Measurements from ENCODE around the gene TTLL10.
"Not testable (repeated sequence)": the region's sequence is repeated elsewhere in the genome, so short reads cannot be mapped to it uniquely, and the experiment has no call there.

Gene TTLL10

DNA sequence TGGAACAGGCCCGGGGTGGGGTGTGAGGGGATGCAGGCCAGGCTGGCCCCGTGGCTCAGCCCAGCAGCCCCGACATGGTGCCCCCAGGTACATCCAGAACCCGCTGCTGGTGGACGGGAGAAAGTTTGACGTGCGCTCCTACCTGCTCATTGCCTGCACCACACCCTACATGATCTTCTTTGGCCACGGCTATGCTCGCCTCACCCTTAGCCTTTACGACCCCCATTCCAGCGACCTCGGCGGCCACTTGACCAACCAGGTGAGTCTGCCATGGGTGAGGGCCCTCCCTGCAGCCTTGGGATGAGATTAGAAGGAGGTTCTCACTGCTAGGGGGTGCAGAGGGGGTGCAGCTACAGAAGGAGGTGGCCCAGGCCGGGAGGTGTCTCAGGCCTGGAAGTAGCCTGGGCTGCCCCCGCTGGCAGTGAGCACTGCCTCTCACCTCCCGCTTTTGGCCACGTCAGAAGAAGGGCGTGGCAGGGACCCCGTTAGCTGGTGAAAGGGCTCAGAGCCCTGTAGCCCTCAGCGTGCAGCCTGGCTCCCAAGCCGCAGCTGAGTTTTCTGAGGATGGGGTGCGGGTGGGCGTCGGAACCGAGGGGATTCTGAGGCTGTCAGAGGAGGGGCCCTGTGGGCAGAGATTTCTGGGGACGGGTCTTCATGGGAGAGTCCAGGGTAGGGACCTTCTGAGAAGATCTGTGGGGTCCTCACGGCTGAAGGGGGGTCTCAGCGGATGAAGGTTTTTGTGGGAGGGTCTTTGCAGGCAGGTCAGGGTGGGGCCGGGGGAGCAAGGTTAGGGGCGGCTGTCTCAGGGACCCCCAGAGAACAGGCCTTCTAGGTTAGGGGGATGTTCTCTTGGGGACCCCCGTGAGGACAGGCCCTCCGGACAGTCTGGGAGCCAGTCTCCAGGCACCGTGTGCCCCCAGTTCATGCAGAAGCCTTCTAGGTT is 10.4 kb downstream of the TTLL10 start:
- no peaks in the 10 kb centered on the region for H3K9me3 Mint-ChIP-seq
- ATAC-seq (replicated peaks), result no peak
- H3K27ac Mint-ChIP-seq, result no peak overlapping the region

DNA sequence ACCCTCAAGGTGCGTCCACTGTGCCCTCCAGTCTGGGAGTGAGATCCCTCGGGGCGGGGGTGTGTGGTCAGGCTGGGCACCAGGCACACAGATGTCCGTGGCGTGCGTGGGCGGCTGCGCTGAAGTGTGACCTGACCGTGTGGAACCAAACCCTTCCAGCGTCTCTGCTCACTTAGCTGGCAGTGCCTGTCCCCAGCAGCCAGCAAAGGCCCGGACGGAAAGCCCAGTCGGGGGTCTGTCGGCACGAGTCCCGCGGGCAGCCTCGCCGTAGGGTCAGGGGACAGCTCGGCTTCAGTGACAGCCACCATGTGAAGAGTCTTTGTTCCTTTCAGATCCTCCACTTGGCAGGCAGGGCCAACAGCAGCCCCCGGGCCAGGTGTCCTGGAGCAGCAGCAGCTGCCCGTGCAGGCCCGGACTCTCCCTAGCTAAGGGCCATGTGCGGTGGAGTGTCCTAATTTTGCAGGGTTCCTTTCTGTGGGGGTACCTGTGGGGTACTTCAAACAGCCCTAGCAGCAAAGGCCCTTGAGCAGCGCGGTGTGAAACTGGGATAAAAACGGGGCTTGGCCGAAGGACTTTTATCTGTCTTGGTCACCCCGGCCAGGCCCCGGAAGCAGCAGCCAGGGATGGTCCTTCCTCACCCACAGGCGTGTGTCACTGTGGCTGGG is 11.6 kb downstream of the TTLL10 start:
- ATAC-seq (replicated peaks) (no peak), DNase-seq (no peak)
- Mint-ChIP-seq H3K9me3 (no peaks in the 10 kb centered on the region), H3K4me1 (ENCODE audit: low read depth in 2 of 2) (peaks cover 1 to 4% of the 10 kb centered on the region in 2 donors), H3K27me3 (peaks cover 15 to 30% of the 10 kb centered on the region in 2 donors), H3K4me3 (no peak overlapping the region), H3K27ac (no peak overlapping the region), H3K36me3 (ENCODE audit: insufficient read depth) (no peaks in the 10 kb centered on the region)

More for the DNA sequence above, 10.4 kb downstream of the TTLL10 start:
- Mint-ChIP-seq H3K27me3 (peaks cover 15 to 30% of the 10 kb centered on the region in 2 donors), H3K4me3 (no peak overlapping the region), H3K4me1 (ENCODE audit: low read depth in 2 of 2) (peaks cover 1 to 4% of the 10 kb centered on the region in 2 donors), H3K36me3 (ENCODE audit: insufficient read depth) (no peaks in the 10 kb centered on the region)
- DNase-seq, result no peak

DNA sequence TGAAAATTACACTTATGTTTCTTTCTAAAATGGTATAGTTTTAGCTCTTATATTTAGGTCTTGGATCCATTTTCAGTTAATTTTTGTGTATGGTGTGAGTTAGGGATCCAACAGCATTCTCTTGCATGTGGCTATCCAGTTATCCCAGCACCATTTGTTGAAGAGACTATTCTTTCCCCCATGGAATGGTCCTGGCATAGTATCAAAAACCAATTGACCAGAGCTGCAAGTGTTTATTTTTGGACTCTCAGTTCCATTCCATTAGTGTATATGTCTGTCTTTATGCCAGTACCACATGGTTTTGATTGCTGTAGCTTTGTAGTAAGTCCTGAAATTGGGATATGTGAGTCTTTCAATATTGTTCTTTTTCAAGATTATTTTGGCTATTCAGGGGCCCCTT is 14.3 kb downstream of the TTLL10 start:
- ATAC-seq (replicated peaks), result no peak
- no peaks in the 10 kb centered on the region for H3K9me3 Mint-ChIP-seq
- no peak for DNase-seq
- no peak overlapping the region for H3K27ac Mint-ChIP-seq
- peaks cover 3% of the 10 kb centered on the region for H3K36me3 Mint-ChIP-seq (ENCODE audit: insufficient read depth)
- peaks cover 1 to 4% of the 10 kb centered on the region in 2 donors for H3K4me1 Mint-ChIP-seq (ENCODE audit: low read depth in 2 of 2)
- peaks cover 0 to 10% of the 10 kb centered on the region in 2 donors for H3K27me3 Mint-ChIP-seq
- H3K4me3 Mint-ChIP-seq, result no peak overlapping the region

DNA sequence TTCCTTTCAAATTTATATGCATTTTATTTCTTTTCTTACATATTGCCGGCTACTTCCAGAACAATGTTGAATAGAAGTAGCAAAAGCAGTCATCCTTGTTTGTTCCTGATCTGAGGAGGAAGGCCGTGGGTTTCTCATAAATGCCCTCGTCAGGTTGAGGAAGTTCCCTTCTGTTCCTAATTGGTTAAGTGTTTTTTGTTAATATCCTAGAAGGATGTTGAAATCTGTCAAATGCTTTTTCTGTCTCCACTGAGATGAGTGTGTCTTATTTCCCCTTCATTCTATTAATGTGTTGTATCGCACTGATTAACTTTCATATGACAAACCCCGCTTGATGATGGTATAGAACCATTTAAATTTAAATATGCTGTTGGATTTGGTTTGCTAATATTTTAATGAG is 15.4 kb downstream of the TTLL10 start:
- Mint-ChIP-seq H3K27ac (no peak overlapping the region), H3K36me3 (ENCODE audit: insufficient read depth) (peaks cover 3% of the 10 kb centered on the region), H3K9me3 (no peaks in the 10 kb centered on the region), H3K4me1 (ENCODE audit: low read depth in 2 of 2) (no peaks in the 10 kb centered on the region), H3K4me3 (no peak overlapping the region), H3K27me3 (no peaks in the 10 kb centered on the region)
- DNase-seq (no peak), ATAC-seq (replicated peaks) (no peak)

DNA sequence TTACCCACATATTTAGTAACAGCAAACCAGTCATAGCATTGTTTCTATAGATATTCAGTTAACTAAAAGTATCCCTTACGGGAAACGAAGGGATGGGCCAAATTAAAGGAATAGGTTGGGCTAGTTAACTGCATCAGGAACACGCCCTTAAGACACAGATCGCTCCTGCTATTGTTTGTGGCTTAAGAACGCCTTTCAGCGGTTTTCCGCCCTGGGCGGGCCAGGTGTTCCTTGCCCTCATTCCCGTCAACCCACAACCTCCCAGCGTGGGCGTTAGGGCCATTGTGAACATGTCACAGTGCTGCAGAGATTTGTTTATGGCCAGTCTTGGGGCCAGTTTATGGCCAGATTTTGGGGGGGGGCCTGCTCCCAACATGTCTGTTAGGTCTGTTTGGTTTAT is 18.1 kb downstream of the TTLL10 start:
- H3K4me1 Mint-ChIP-seq (ENCODE audit: low read depth in 2 of 2), result no peaks in the 10 kb centered on the region
- H3K9me3 Mint-ChIP-seq, result no peaks in the 10 kb centered on the region
- DNase-seq, result no peak
- no peak overlapping the region for H3K4me3 Mint-ChIP-seq
- no peak for ATAC-seq (replicated peaks)
- H3K27ac Mint-ChIP-seq, result no peak overlapping the region
- H3K27me3 Mint-ChIP-seq, result no peaks in the 10 kb centered on the region
- H3K36me3 Mint-ChIP-seq (ENCODE audit: insufficient read depth), result peaks cover 11% of the 10 kb centered on the region

DNA sequence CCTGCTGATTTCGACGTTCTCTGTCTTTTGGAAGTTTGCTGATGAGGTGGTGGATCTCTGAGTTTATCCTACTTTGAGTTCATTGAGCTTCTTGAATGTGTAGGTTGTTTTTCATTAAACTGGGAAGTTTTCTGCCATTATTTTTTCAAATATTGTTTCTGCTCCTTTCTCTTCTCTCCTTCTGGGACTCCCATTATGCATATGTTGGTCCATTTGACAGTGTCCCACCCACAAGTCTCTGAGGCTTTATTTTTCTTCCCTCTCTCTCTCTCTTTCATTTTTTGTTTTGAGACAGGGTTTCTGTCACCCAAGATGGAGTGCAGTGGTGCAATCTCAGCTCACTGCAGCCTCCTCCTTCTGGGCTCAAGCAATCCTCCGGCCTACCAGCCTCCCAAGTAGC is 21.0 kb downstream of the TTLL10 start:
- Mint-ChIP-seq H3K36me3 (ENCODE audit: insufficient read depth) (peaks cover 17% of the 10 kb centered on the region), H3K4me1 (ENCODE audit: low read depth in 2 of 2) (no peaks in the 10 kb centered on the region), H3K9me3 (no peaks in the 10 kb centered on the region), H3K4me3 (no peak overlapping the region), H3K27ac (no peak overlapping the region), H3K27me3 (no peaks in the 10 kb centered on the region)
- ATAC-seq (replicated peaks), result no peak
- no peak for DNase-seq

DNA sequence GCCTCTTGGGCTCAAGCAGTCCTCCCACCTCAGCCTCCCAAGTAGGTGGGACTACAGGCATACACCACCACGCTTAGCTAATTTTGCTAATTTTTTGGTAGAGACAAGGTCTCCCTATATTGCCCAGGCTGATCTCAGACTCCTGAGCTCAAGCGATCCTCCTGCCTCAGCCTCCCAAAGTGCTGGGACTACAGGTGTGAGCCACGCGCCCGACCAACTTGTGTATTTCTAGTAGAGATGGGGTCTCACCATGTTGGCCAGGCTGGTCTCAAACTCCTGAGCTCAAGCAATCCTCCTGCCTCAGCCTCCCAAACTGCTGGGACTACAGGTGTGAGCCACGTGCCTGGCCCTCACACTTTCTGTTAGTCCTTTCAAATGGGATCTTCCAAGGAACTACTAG is 22.0 kb downstream of the TTLL10 start:
- ATAC-seq (replicated peaks); H3K4me1 Mint-ChIP-seq (ENCODE audit: low read depth in 2 of 2); H3K9me3 Mint-ChIP-seq; H3K27ac Mint-ChIP-seq; H3K27me3 Mint-ChIP-seq; DNase-seq; H3K4me3 Mint-ChIP-seq: not testable (repeated sequence)
- H3K36me3 Mint-ChIP-seq (ENCODE audit: insufficient read depth), result peaks cover 17% of the 10 kb centered on the region

DNA sequence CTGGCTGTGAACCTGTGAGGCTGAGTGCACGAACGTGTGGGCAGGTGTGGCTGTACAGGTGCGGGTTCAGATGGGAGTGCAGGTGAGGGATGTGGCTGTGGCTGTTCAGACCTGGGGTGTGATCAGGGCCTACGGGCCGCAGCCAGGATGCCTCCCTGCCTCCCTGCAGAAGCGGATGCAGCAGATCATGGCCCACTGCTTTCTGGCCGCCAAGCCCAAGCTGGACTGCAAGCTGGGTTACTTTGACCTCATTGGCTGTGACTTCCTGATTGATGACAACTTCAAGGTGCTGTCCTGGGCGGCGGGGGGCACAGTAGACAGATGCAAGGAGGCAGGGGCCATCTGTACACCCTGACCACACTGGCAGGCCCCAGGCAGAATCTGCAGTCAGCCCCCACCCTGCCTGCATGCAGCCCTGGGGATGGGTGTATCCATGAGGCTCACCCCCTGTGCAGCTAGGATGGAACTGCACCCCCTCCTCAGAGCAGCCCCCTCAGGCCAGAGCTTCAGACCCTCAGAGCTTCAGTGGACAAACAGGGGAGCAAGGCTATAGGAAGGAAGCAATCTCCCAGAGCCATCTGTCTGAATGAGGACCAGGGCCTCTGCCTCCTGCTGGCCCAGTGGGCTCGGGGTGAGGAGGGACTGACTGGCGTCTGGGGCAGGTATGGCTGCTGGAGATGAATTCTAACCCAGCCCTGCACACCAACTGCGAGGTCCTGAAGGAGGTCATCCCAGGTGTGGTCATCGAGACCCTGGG is 22.9 kb downstream of the TTLL10 start:
- peaks cover 17% of the 10 kb centered on the region for H3K36me3 Mint-ChIP-seq (ENCODE audit: insufficient read depth)
- H3K4me3 Mint-ChIP-seq, result no peak overlapping the region
- no peak overlapping the region for H3K27ac Mint-ChIP-seq
- DNase-seq, result no peak
- no peaks in the 10 kb centered on the region for H3K9me3 Mint-ChIP-seq
- H3K4me1 Mint-ChIP-seq (ENCODE audit: low read depth in 2 of 2), result peaks cover 2 to 5% of the 10 kb centered on the region in 2 donors
- no peaks in the 10 kb centered on the region for H3K27me3 Mint-ChIP-seq
- no peak for ATAC-seq (replicated peaks)

DNA sequence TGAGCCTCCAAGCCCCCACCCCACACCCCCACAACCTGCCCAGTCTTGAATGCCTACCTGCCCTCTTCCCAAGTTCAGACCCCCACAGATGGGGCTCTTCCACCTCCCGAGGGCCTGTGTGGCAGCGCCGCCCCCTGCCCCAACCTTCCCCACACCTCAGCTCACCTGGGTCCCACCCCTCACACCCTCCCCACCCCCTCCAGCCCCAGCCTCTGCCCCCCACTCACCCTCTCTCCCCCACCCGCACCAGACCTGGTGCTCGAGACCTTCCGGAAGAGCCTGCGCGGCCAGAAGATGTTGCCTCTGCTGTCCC is 23.5 kb downstream of the TTLL10 start:
- no peak overlapping the region for H3K27ac Mint-ChIP-seq
- ATAC-seq (replicated peaks) (no peak), DNase-seq (no peak)
- H3K4me3 Mint-ChIP-seq, result no peak overlapping the region
- no peaks in the 10 kb centered on the region for H3K27me3 Mint-ChIP-seq
- H3K4me1 Mint-ChIP-seq (ENCODE audit: low read depth in 2 of 2), result peaks cover 2 to 5% of the 10 kb centered on the region in 2 donors
- H3K9me3 Mint-ChIP-seq, result no peaks in the 10 kb centered on the region
- H3K36me3 Mint-ChIP-seq (ENCODE audit: insufficient read depth), result peaks cover 15% of the 10 kb centered on the region

DNA sequence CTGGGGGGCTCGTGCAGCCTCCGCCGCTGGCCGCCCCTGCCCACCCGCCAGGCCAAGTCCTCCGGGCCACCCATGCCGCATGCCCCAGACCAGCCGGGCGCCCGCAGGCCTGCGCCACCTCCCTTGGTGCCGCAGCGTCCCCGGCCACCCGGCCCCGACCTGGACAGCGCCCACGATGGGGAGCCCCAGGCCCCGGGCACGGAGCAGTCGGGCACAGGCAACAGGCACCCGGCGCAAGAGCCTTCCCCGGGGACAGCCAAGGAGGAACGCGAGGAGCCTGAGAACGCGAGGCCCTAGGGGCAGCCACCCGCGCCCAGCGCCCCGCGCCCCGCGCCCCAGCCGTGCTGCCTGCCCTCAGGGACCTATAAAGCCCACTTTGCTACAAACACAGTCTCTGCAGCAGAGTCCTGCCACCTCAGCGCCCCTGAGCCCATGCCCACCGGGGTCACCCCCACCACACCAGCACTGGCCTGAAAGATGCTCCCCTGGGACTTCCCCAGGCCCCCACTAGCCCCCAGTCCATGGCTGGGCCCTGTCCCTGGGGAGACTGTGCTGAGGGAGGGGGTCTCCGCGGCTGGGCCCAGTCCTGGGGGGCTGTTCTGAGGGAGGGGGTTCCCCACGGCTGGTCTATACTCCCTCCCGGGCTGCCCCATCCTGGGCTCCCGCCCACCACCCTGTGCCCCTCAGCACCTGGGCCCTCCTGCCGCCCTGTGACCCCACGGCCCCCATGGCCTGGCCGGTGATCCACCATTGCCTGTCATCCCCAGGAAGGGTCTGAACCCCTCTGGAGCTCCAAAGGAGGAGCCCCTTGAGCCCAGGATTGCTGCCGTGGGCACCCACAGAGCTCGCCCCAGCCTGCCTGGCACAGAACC is 24.1 kb downstream of the TTLL10 start:
- DNase-seq (no peak), ATAC-seq (replicated peaks) (no peak)
- Mint-ChIP-seq H3K9me3 (no peaks in the 10 kb centered on the region), H3K36me3 (ENCODE audit: insufficient read depth) (peaks cover 14% of the 10 kb centered on the region), H3K4me3 (no peak overlapping the region), H3K27ac (peak overlapping the region in 1 of 2 donors; percentile 55), H3K27me3 (no peaks in the 10 kb centered on the region), H3K4me1 (ENCODE audit: low read depth in 2 of 2) (peaks cover 2 to 5% of the 10 kb centered on the region in 2 donors)

DNA sequence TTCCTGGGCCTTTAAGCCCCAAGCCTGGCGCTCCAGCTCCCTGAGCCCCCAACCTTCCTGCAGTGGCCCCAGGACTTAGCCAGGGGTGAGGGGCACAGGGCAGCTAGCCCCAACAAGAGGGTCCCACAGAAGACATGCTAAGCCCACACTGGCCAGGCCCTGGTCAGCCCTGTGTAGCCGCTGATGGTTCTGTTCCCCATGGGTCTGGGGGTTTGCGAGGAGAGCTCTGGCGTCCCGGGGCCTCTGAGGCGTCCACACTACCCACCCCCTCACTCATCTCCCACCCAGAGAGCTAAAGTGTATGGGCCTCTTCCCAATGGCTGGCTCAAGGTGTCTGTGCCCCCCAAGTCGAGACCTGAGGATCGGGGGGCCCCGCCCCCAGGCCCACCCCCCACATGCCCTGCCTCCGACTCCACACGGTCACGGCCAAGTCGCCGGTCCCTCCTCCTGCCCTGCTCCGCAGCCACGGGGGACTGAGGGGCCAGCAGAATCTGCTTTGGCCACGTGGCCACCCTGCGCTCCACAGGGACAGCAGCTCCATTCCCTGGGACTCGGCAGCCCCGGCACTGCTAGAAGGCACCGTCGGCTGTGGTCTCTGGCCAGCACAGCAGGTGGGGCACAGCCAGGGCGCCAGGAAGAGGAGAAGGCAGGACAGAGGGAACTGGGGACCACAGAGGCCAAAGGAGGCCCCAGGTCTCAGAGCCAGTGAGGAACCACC is 24.9 kb downstream of the TTLL10 start:
- Mint-ChIP-seq H3K9me3 (no peaks in the 10 kb centered on the region), H3K27me3 (no peaks in the 10 kb centered on the region), H3K27ac (peak overlapping the region in 1 of 2 donors; percentile 55), H3K4me3 (no peak overlapping the region), H3K36me3 (ENCODE audit: insufficient read depth) (peaks cover 16% of the 10 kb centered on the region), H3K4me1 (ENCODE audit: low read depth in 2 of 2) (peaks cover 2 to 5% of the 10 kb centered on the region in 2 donors)
- DNase-seq (no peak), ATAC-seq (replicated peaks) (no peak)

DNA sequence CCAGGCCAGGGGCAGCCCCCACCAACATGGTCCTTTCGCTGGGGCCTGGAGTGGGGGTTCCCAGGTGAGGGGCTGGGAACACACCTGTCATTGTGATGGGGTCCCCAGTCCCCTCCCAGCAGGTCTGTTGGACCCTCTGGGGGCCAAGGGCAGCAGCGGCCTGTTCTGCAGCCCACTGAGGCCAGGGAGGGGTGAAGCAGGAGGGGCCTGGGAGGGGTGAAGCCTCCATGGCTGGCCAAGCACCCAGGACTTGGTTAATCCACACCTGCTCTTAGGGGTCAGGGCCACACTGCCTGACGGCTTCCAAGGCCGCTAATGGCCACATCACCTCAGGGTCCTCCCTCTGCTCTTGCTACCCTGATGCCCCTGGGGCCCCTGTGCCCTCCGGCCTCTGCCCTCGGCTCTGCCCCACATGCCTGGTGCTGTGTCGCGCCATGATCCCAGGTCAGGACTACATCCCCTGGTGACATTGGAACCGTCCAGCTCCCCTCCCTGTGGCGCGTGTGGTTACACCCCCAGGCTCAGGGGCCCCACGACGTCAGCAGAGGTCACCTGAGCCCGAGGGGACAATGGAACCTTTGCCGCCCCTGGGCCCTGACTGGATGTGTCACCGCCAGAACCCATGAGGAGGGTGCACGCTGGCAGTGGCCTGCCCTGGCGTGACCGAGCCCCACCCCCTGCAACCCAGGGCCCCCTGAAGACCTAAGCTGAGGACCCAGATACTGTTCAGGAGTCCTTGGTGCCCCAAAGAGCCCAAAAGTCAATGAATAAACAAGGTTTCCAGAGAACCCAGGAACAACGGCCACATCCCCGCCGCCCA is 25.7 kb downstream of the TTLL10 start:
- H3K4me3 Mint-ChIP-seq, result peak overlapping the region; percentile 45 to 60
- DNase-seq (no peak), ATAC-seq (replicated peaks) (no peak)
- H3K27me3 Mint-ChIP-seq, result no peaks in the 10 kb centered on the region
- no peaks in the 10 kb centered on the region for H3K9me3 Mint-ChIP-seq
- H3K4me1 Mint-ChIP-seq (ENCODE audit: low read depth in 2 of 2), result peaks cover 2 to 5% of the 10 kb centered on the region in 2 donors
- H3K36me3 Mint-ChIP-seq (ENCODE audit: insufficient read depth), result peaks cover 16% of the 10 kb centered on the region
- H3K27ac Mint-ChIP-seq, result peak overlapping the region; percentile 76 to 86

Measured in effector memory CD8-positive, alpha-beta T cell (primary cell).